GM12878 (cell line): Measurements from ENCODE around the gene RNF43. TPM values are rescaled to one million over a fixed set of nuclear protein-coding genes. Genes with fewer than 3 reads are reported as not detected.
A peak's percentile ranks its signal among the peaks of the same experiment; 100 is the strongest.

Experiments used
- ATF7 ChIP-seq: fragments of 450-650 bp; IDR thresholded peaks from 2 replicates; pipeline ENCODE4 v1.6.1; 2016; ENCODE audit warnings: low read depth, mild to moderate bottlenecking
- BHLHE40 ChIP-seq, 2 experiments: fragments of 450-650 bp in 1 of 2; IDR thresholded peaks; 2 replicates each; pipeline ENCODE4 v1.6.1; 2011 to 2017; ENCODE audit warnings: low read depth in 2 of 2, borderline replicate concordance in 1 of 2, improper control_type of control experiment in 1 of 2, low read length in 1 of 2, mild to moderate bottlenecking in 1 of 2
- EED ChIP-seq: sonication (generic); IDR thresholded peaks from 2 replicates; pipeline ENCODE4 v1.6.1; 2016; ENCODE audit warnings: antibody characterized with exemption, low read depth
- FOS ChIP-seq: IDR thresholded peaks from 3 replicates; pipeline ENCODE4 v1.6.1; 2011; ENCODE audit warnings: borderline replicate concordance; ENCODE audit not compliant: insufficient read length; ENCODE audit errors: extremely low read depth
- IRF4 ChIP-seq: IDR thresholded peaks from 2 replicates; pipeline ENCODE4 v1.6.1; 2011; ENCODE audit warnings: low read depth, low read length
- JUNB ChIP-seq: IDR thresholded peaks from 2 replicates; pipeline ENCODE4 v1.6.1; 2016; ENCODE audit warnings: antibody characterized with exemption, mild to moderate bottlenecking
- MEF2B ChIP-seq: fragments of 450-650 bp; IDR thresholded peaks from 2 replicates; pipeline ENCODE4 v1.6.1; 2018; ENCODE audit warnings: mild to moderate bottlenecking, moderate library complexity; ENCODE audit not compliant: partially characterized antibody, poor library complexity, severe bottlenecking
- MYC ChIP-seq: IDR thresholded peaks from 2 replicates; pipeline ENCODE4 v1.6.1; 2011; ENCODE audit warnings: mild to moderate bottlenecking, low read length, moderate library complexity, inconsistent platforms; ENCODE audit not compliant: insufficient read depth, insufficient replicate concordance, insufficient read length, severe bottlenecking
- NFYA ChIP-seq: IDR thresholded peaks from 2 replicates; pipeline ENCODE4 v1.6.1; 2011; ENCODE audit warnings: low read depth, mild to moderate bottlenecking, low read length, improper control_type of control experiment, borderline replicate concordance
- NRF1 ChIP-seq: conservative IDR thresholded peaks from 2 replicates; pipeline ENCODE4 v1.6.1; 2011; ENCODE audit warnings: mild to moderate bottlenecking, low read depth, low read length, improper control_type of control experiment
- POLR2AphosphoS2 ChIP-seq: IDR thresholded peaks from 2 replicates; pipeline ENCODE4 v1.6.1; 2011; ENCODE audit warnings: low read depth, mild to moderate bottlenecking, low read length, improper control_type of control experiment, moderate library complexity
- RBBP5 ChIP-seq: fragments of 200-600 bp; sonication (generic); conservative IDR thresholded peaks from 2 replicates; pipeline ENCODE4 v1.6.1; 2016
- RCOR1 ChIP-seq: conservative IDR thresholded peaks from 2 replicates; pipeline ENCODE4 v1.6.1; 2012; ENCODE audit warnings: low read depth, low read length, improper control_type of control experiment
- SP1 ChIP-seq: IDR thresholded peaks from one replicate; pipeline ENCODE4 v1.6.1; 2011; ENCODE audit warnings: low read depth, low read length
- SREBF1 ChIP-seq: IDR thresholded peaks from 2 replicates; pipeline ENCODE4 v1.6.1; 2012; ENCODE audit warnings: mild to moderate bottlenecking, low read length
- TARDBP ChIP-seq: IDR thresholded peaks from 2 replicates; pipeline ENCODE4 v1.6.1; 2016; ENCODE audit warnings: borderline replicate concordance
- TCF7 ChIP-seq: IDR thresholded peaks from 2 replicates; pipeline ENCODE4 v1.6.1; 2014; ENCODE audit warnings: antibody characterized with exemption, borderline replicate concordance
- USF1 ChIP-seq: IDR thresholded peaks from 2 replicates; pipeline ENCODE4 v1.6.1; 2011; ENCODE audit warnings: borderline replicate concordance, low read depth, mild to moderate bottlenecking, moderate library complexity, mixed read lengths, low read length; ENCODE audit not compliant: insufficient read depth; ENCODE audit errors: extremely low read length
- WRNIP1 ChIP-seq: IDR thresholded peaks from 2 replicates; pipeline ENCODE4 v1.6.1; 2011; ENCODE audit warnings: low read depth, low read length, improper control_type of control experiment, borderline replicate concordance
- ZBTB40 ChIP-seq: fragments of 450-650 bp; IDR thresholded peaks from 2 replicates; pipeline ENCODE4 v1.6.1; 2016; ENCODE audit warnings: mild to moderate bottlenecking, moderate library complexity, borderline replicate concordance
- ZNF622 ChIP-seq: fragments of 450-650 bp; IDR thresholded peaks from 2 replicates; pipeline ENCODE4 v1.6.1; 2017; ENCODE audit warnings: mild to moderate bottlenecking, inconsistent platforms
- polyA plus RNA-seq, 11 experiments: library from polyadenylated mRNA; depleted of rRNA in 4 of 11; unstranded in 6 of 11; stranded (reverse) in 5 of 11; fragments of >200 nt; fragmentation: Nextera tagmentation in 4 of 11; fragmentation: Illumina TruSeq in 1 of 11; extraction: Ambion mirVana in 4 of 11; extraction: Trizol in 1 of 11; gene quantifications; 1 replicate in 1 of 11; 2 replicates in 10 of 11; pipeline versions ENCODE4 v1.2.1 to v1.2.3, GENCODE V29; 2011 to 2016; ENCODE audit warnings: inconsistent platforms in 2 of 11, missing spikeins in 2 of 11, low read depth in 1 of 11
- total RNA-seq, 4 experiments: library from RNA; depleted of rRNA in 3 of 4; stranded (reverse); fragments of >200 nt in 3 of 4; fragmentation: Illumina TruSeq in 1 of 4; extraction: Trizol in 1 of 4; gene quantifications; 2 replicates each; pipeline versions ENCODE4 v1.2.1 to v1.2.3, GENCODE V29; 2013 to 2021
- TF ChIP-seq, protein P1 (sequence below): IDR thresholded peaks from 2 replicates; pipeline ENCODE4 v1.6.1; 2011; ENCODE audit warnings: low read depth, low read length, improper control_type of control experiment, borderline replicate concordance

Gene RNF43
- total and polyA plus RNA-seq, 10 of the 15 experiments (the other 5 are each of a cell fraction or from before 2014, with no cell fraction given): 1.2 to 16.7 (median 5.5) TPM

- no peak for TF ChIP-seq RBBP5
- TF ChIP-seq ZBTB40: no peak; the same call in 1 of the 2 replicates
- TF ChIP-seq NFYA: no peak
- peak; percentile 99 for TF ChIP-seq MEF2B
- TF ChIP-seq ATF7: peak; percentile 86
- no peak for TF ChIP-seq FOS
- TF ChIP-seq POLR2AphosphoS2: no peak
- TF ChIP-seq, protein P1, sequence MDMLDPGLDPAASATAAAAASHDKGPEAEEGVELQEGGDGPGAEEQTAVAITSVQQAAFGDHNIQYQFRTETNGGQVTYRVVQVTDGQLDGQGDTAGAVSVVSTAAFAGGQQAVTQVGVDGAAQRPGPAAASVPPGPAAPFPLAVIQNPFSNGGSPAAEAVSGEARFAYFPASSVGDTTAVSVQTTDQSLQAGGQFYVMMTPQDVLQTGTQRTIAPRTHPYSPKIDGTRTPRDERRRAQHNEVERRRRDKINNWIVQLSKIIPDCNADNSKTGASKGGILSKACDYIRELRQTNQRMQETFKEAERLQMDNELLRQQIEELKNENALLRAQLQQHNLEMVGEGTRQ: no peak; the same call in 1 of the 2 replicates
- no peak for TF ChIP-seq ZNF622
- no peak for TF ChIP-seq TARDBP
- TF ChIP-seq USF1: no peak
- peak; percentile 37; the same call in 1 of the 2 replicates for TF ChIP-seq SREBF1
- TF ChIP-seq MYC: no peak
- TF ChIP-seq BHLHE40 (IDR thresholded peaks at IDR 0.05; ENCODE audit: borderline replicate concordance in 1 of 2, low read depth in 2 of 2, low read length in 1 of 2): peak; percentile 80 to 81
- TF ChIP-seq IRF4: peak; percentile 75
- TF ChIP-seq JUNB: 0 out of 2 replicates have a peak, but pooled peaks have one; percentile 23
- 0 out of 2 replicates have a peak, but pooled peaks have one; percentile 81 for TF ChIP-seq WRNIP1
- TF ChIP-seq EED: peak; percentile 96
- TF ChIP-seq SP1: peak; percentile 39
- TF ChIP-seq RCOR1: 0 out of 2 replicates have a peak, but pooled peaks have one; percentile 64
- TF ChIP-seq TCF7: no peak
- TF ChIP-seq NRF1: no peak
These were observed at the start of gene RNF43 (continued) for GRCh38 chr17:58417300-58418092.
